Measurements from ENCODE around the gene LPIN1. TPM values are rescaled to one million over a fixed set of nuclear protein-coding genes. Genes with fewer than 3 reads are reported as not detected.
"Not testable (repeated sequence)": the region's sequence is repeated elsewhere in the genome, so short reads cannot be mapped to it uniquely, and the experiment has no call there.

The LPIN1 gene
- total and polyA plus RNA-seq, 2 donors (not counting 1 experiment from before 2014, with no cell fraction given), result 36.3 to 99.1 TPM

DNA sequence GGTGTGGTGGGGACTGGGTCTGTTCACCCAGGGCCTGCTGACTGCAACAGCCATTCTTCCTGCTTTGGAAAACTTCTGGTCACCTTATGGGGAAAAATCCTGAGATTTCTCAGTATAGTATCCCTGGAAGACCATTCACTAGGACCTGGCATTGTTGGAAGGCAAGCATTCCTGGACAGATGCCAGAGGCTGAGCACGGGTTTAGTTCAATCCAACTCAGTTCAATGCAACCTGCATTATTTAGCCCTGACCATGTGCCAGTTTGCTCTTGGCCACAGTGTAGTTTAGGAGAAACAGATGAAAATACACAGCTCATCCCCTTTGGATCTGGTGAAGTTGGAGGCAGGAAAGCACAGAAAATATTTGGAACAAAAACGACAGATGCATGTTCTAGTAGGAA is 95.9 kb downstream of the LPIN1 start:
- no peak for ATAC-seq (ENCODE audit: low read depth)

DNA sequence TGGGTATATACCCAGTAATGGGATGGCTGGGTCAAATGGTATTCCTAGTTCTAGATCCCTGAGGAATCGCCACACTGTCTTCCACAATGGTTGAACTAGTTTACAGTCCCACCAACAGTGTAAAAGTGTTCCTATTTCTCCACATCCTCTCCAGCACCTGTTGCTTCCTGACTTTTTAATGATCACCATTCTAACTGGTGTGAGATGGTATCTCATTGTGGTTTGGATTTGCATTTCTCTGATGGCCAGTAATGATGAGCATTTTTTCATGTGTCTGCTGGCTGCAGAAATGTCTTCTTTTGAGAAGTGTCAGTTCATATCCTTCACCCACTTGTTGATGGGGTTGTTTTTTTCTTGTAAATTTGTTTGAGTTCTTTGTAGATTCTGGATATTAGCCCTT is 98.4 kb downstream of the LPIN1 start:
- H3K4me1 Mint-ChIP-seq; H3K27me3 ChIP-seq (replicated peaks in 1 of 4; ENCODE audit: control extremely low read depth in 1 of 4, control insufficient read depth in 3 of 4, insufficient read depth in 4 of 4, low read length in 3 of 4); H3K4me2 ChIP-seq (replicated peaks; ENCODE audit: low read depth, low read length, poor library complexity, severe bottlenecking); H3K27ac Mint-ChIP-seq; POLR2A ChIA-PET; H3K4me1 ChIP-seq (ENCODE audit: control insufficient read depth in 2 of 2, insufficient read depth in 2 of 2, low read length in 2 of 2); H2AFZ ChIP-seq (ENCODE audit: insufficient read depth, low read depth, low read length, poor library complexity, severe bottlenecking); H3K27me3 Mint-ChIP-seq; H3K4me3 Mint-ChIP-seq; H3K4me3 ChIP-seq (ENCODE audit: control extremely low read depth in 1 of 5, extremely low read depth in 1 of 5, insufficient read depth in 1 of 5, low read depth in 2 of 5, low read length in 4 of 5); CTCF ChIA-PET; DNase-seq; H3K79me2 ChIP-seq (ENCODE audit: control insufficient read depth, insufficient read depth, low read length); ATAC-seq (ENCODE audit: low read depth); H3K36me3 ChIP-seq (replicated peaks in 1 of 2; ENCODE audit: control extremely low read depth in 1 of 2, control insufficient read depth in 1 of 2, extremely low read depth in 1 of 2, insufficient read depth in 2 of 2, low read length in 1 of 2); H3K9me3 Mint-ChIP-seq (ENCODE audit: insufficient read depth); H3K9ac ChIP-seq (ENCODE audit: low read length); intact Hi-C loops (cut with micrococcal nuclease); H3K27ac ChIP-seq (ENCODE audit: low read length in 2 of 2); H4K20me1 ChIP-seq (ENCODE audit: control insufficient read depth, insufficient read depth, low read length, poor library complexity, severe bottlenecking): not testable (repeated sequence)
- peaks cover 1 to 28% (median 12%) of the 10 kb centered on the region in 3 donors for H3K9me3 ChIP-seq (ENCODE audit: control extremely low read depth in 1 of 3, control insufficient read depth in 2 of 3, insufficient read depth in 1 of 3, low read length in 2 of 3)
- WGBS (ENCODE audit: insufficient coverage), result no CpG with 5 or more reads among the region's 1 CpG

More for the DNA sequence above, 95.9 kb downstream of the LPIN1 start:
- POLR2A ChIA-PET, result no interaction called here
- no peaks in the 10 kb centered on the region for H3K4me1 Mint-ChIP-seq
- H3K27ac Mint-ChIP-seq, result no peak overlapping the region
- no peaks in the 10 kb centered on the region for H3K4me1 ChIP-seq (ENCODE audit: control insufficient read depth in 2 of 2, insufficient read depth in 2 of 2, low read length in 2 of 2)
- H3K27ac ChIP-seq (ENCODE audit: low read length in 2 of 2), result no peak overlapping the region
- no peak overlapping the region for H2AFZ ChIP-seq (ENCODE audit: insufficient read depth, low read depth, low read length, poor library complexity, severe bottlenecking)
- H3K4me3 Mint-ChIP-seq, result no peak overlapping the region
- CTCF ChIA-PET, result interaction anchor here (2.0 kb wide), 1 partner anchor 11 kb away, joined by 5 read pairs; no protein-coding TSS in a partner anchor
- no peaks in the 10 kb centered on the region for H3K36me3 ChIP-seq (replicated peaks in 1 of 2; ENCODE audit: control extremely low read depth in 1 of 2, control insufficient read depth in 1 of 2, extremely low read depth in 1 of 2, insufficient read depth in 2 of 2, low read length in 1 of 2)
- no peaks in the 10 kb centered on the region for H3K9me3 Mint-ChIP-seq (ENCODE audit: insufficient read depth)
- H3K79me2 ChIP-seq (ENCODE audit: control insufficient read depth, insufficient read depth, low read length), result no peaks in the 10 kb centered on the region
- no peaks in the 10 kb centered on the region for H4K20me1 ChIP-seq (ENCODE audit: control insufficient read depth, insufficient read depth, low read length, poor library complexity, severe bottlenecking)
- peaks cover 0 to 8% (median 1%) of the 10 kb centered on the region in 3 donors for H3K9me3 ChIP-seq (ENCODE audit: control extremely low read depth in 1 of 3, control insufficient read depth in 2 of 3, insufficient read depth in 1 of 3, low read length in 2 of 3)
- no peaks in the 10 kb centered on the region for H3K27me3 Mint-ChIP-seq
- WGBS (ENCODE audit: insufficient coverage), result 100% methylated on average over 1 of the region's 2 CpGs
- H3K27me3 ChIP-seq (replicated peaks in 1 of 4; ENCODE audit: control extremely low read depth in 1 of 4, control insufficient read depth in 3 of 4, insufficient read depth in 4 of 4, low read length in 3 of 4), result no peaks in the 10 kb centered on the region
- H3K4me3 ChIP-seq (ENCODE audit: control extremely low read depth in 1 of 5, extremely low read depth in 1 of 5, insufficient read depth in 1 of 5, low read depth in 2 of 5, low read length in 4 of 5), result no peak overlapping the region
- intact Hi-C loops (cut with micrococcal nuclease), result no loop called here
- no peak overlapping the region for H3K9ac ChIP-seq (ENCODE audit: low read length)
- no peak overlapping the region for H3K4me2 ChIP-seq (replicated peaks; ENCODE audit: low read depth, low read length, poor library complexity, severe bottlenecking)
- DNase-seq, result no peak
- TF ChIP-seq EZH2 (IDR thresholded peaks at IDR 0.05; ENCODE audit: borderline replicate concordance, insufficient read depth, low read depth, low read length, poor library complexity, severe bottlenecking), result no peak
- TF ChIP-seq, protein P1, sequence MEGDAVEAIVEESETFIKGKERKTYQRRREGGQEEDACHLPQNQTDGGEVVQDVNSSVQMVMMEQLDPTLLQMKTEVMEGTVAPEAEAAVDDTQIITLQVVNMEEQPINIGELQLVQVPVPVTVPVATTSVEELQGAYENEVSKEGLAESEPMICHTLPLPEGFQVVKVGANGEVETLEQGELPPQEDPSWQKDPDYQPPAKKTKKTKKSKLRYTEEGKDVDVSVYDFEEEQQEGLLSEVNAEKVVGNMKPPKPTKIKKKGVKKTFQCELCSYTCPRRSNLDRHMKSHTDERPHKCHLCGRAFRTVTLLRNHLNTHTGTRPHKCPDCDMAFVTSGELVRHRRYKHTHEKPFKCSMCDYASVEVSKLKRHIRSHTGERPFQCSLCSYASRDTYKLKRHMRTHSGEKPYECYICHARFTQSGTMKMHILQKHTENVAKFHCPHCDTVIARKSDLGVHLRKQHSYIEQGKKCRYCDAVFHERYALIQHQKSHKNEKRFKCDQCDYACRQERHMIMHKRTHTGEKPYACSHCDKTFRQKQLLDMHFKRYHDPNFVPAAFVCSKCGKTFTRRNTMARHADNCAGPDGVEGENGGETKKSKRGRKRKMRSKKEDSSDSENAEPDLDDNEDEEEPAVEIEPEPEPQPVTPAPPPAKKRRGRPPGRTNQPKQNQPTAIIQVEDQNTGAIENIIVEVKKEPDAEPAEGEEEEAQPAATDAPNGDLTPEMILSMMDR (IDR thresholded peaks at IDR 0.05), result no peak

- H3K4me1 ChIP-seq (ENCODE audit: control insufficient read depth in 2 of 2, insufficient read depth in 2 of 2, low read length in 2 of 2); H4K20me1 ChIP-seq (ENCODE audit: control insufficient read depth, insufficient read depth, low read length, poor library complexity, severe bottlenecking); H3K9ac ChIP-seq (ENCODE audit: low read length); H3K79me2 ChIP-seq (ENCODE audit: control insufficient read depth, insufficient read depth, low read length); DNase-seq; ATAC-seq (ENCODE audit: low read depth); CTCF ChIA-PET; H3K4me2 ChIP-seq (replicated peaks; ENCODE audit: low read depth, low read length, poor library complexity, severe bottlenecking); H3K4me3 ChIP-seq (ENCODE audit: control extremely low read depth in 1 of 5, extremely low read depth in 1 of 5, insufficient read depth in 1 of 5, low read depth in 2 of 5, low read length in 4 of 5); H3K4me3 Mint-ChIP-seq; H3K36me3 ChIP-seq (replicated peaks in 1 of 2; ENCODE audit: control extremely low read depth in 1 of 2, control insufficient read depth in 1 of 2, extremely low read depth in 1 of 2, insufficient read depth in 2 of 2, low read length in 1 of 2); H3K27me3 Mint-ChIP-seq; H3K27ac Mint-ChIP-seq; H2AFZ ChIP-seq (ENCODE audit: insufficient read depth, low read depth, low read length, poor library complexity, severe bottlenecking); H3K27me3 ChIP-seq (replicated peaks in 1 of 4; ENCODE audit: control extremely low read depth in 1 of 4, control insufficient read depth in 3 of 4, insufficient read depth in 4 of 4, low read length in 3 of 4); intact Hi-C loops (cut with micrococcal nuclease); H3K9me3 Mint-ChIP-seq (ENCODE audit: insufficient read depth); H3K27ac ChIP-seq (ENCODE audit: low read length in 2 of 2); POLR2A ChIA-PET: not testable (repeated sequence)
- WGBS (ENCODE audit: insufficient coverage), result no CpG with 5 or more reads among the region's 2 CpGs
- H3K9me3 ChIP-seq (ENCODE audit: control extremely low read depth in 1 of 3, control insufficient read depth in 2 of 3, insufficient read depth in 1 of 3, low read length in 2 of 3), result peaks cover 1 to 28% (median 12%) of the 10 kb centered on the region in 3 donors
- H3K4me1 Mint-ChIP-seq, result peaks cover 11% of the 10 kb centered on the region
These were observed 101.5 kb downstream of the LPIN1 start for GRCh38 chr2:11847935-11848334.

Data from B cell (primary cell).